CD4-positive, CD25-positive, alpha-beta regulatory T cell (primary cell): Measurements from ENCODE around the gene RABL2B. TPM values are rescaled to one million over a fixed set of nuclear protein-coding genes. Genes with fewer than 3 reads are reported as not detected.
A peak's percentile ranks its signal among the peaks of the same experiment; 100 is the strongest.
"Not testable (repeated sequence)": the region's sequence is repeated elsewhere in the genome, so short reads cannot be mapped to it uniquely, and the experiment has no call there.

Source experiments
- ATAC-seq, 2 donors: fragments of 150-1000 bp; cut with Tn5 transposase; one replicate each; pipeline ENCODE4 v1.10.0; 2021; ENCODE audit warnings: low read depth in 2 of 2, moderate number of reproducible peaks in 2 of 2, moderate library complexity in 1 of 2
- DNase-seq, 3 donors: peaks; one replicate each; pipeline versions ENCODE4 v3.0.0 to v3.0.0-alpha.2; 2012 to 2022; ENCODE audit warnings: mixed read lengths in 1 of 3
- H3K27ac ChIP-seq: one replicate; pipeline ENCODE4 v1.7.0; 2013; ENCODE audit warnings: mild to moderate bottlenecking, low read length; ENCODE audit not compliant: insufficient read depth, poor library complexity, severe bottlenecking
- H3K27me3 ChIP-seq: one replicate; pipeline ENCODE4 v1.7.0; 2013; ENCODE audit warnings: low read length; ENCODE audit not compliant: control insufficient read depth, insufficient read depth
- H3K36me3 ChIP-seq: one replicate; pipeline ENCODE4 v1.7.0; 2013; ENCODE audit warnings: mild to moderate bottlenecking, low read length, moderate library complexity; ENCODE audit not compliant: control insufficient read depth, insufficient read depth
- H3K4me1 ChIP-seq: 2 replicates; pipeline ENCODE4 v1.7.0; 2013; ENCODE audit warnings: mild to moderate bottlenecking, low read length; ENCODE audit not compliant: insufficient read depth, control insufficient read depth, poor library complexity, severe bottlenecking
- H3K4me3 ChIP-seq: one replicate; pipeline ENCODE4 v1.7.0; 2013; ENCODE audit warnings: low read depth, mild to moderate bottlenecking, low read length, moderate library complexity
- H3K9me3 ChIP-seq, 2 experiments: 1 replicate in 1 of 2; 2 replicates in 1 of 2; pipeline ENCODE4 v1.7.0; 2013; ENCODE audit warnings: low read length in 2 of 2, mild to moderate bottlenecking in 1 of 2, moderate library complexity in 1 of 2; ENCODE audit not compliant: control insufficient read depth in 2 of 2
- H3K27ac Mint-ChIP-seq, 3 donors: one replicate each; pipeline ENCODE4 v1.8.0; 2020 to 2022; ENCODE audit warnings: mild to moderate bottlenecking in 3 of 3, mixed read lengths in 3 of 3, moderate library complexity in 2 of 3
- H3K27me3 Mint-ChIP-seq: one replicate; pipeline ENCODE4 v1.8.0; 2022; ENCODE audit warnings: mild to moderate bottlenecking, mixed read lengths
- H3K36me3 Mint-ChIP-seq: one replicate; pipeline ENCODE4 v1.8.0; 2020; ENCODE audit warnings: mixed read lengths
- H3K4me1 Mint-ChIP-seq, 4 donors: one replicate each; pipeline ENCODE4 v1.8.0; 2020 to 2022; ENCODE audit warnings: mixed read lengths in 4 of 4, mild to moderate bottlenecking in 1 of 4
- H3K4me3 Mint-ChIP-seq, 4 donors: one replicate each; pipeline ENCODE4 v1.8.0; 2020 to 2022; ENCODE audit warnings: mild to moderate bottlenecking in 4 of 4, mixed read lengths in 4 of 4, moderate library complexity in 3 of 4
- H3K9me3 Mint-ChIP-seq, 7 donors: one replicate each; pipeline ENCODE4 v1.8.0; 2020 to 2022; ENCODE audit warnings: mixed read lengths in 7 of 7, mild to moderate bottlenecking in 3 of 7, moderate library complexity in 2 of 7
- polyA plus RNA-seq, 4 donors: library from polyadenylated mRNA; unstranded; fragments of 300-500 nt; fragmentation: Illumina TruSeq; gene quantifications; one replicate each; pipeline ENCODE4 v1.2.3, GENCODE V29; 2021
- total RNA-seq: library from RNA; stranded (reverse); gene quantifications from one replicate; pipeline ENCODE4 v1.2.3, GENCODE V29; 2022

The RABL2B gene
- total and polyA plus RNA-seq, 5 donors from 2014 or later = 14.8 to 45.3 (median 22.2) TPM

DNA sequence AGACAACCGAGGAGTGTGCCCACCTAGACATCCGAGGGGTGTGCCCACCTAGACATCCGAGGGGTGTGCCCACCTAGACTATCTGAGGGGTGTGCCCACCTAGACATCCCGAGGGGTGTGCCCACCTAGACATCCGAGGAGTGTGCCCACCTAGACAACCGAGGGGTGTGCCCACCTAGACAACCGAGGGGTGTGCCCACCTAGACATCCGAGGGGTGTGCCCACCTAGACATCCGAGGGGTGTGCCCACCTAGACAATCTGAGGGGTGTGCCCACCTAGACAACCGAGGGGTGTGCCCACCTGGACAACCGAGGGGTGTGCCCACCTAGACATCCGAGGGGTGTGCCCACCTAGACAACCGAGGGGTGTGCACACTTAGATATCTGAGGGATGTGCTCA lies 34.8 kb downstream of the RABL2B start:
- H3K27me3 Mint-ChIP-seq, H3K27me3 ChIP-seq, H3K4me1 ChIP-seq, H3K27ac ChIP-seq, ATAC-seq, H3K9me3 Mint-ChIP-seq, H3K4me3 ChIP-seq, DNase-seq, H3K27ac Mint-ChIP-seq, H3K4me1 Mint-ChIP-seq, H3K36me3 Mint-ChIP-seq, H3K9me3 ChIP-seq, H3K4me3 Mint-ChIP-seq, H3K36me3 ChIP-seq: not testable (repeated sequence)

DNA sequence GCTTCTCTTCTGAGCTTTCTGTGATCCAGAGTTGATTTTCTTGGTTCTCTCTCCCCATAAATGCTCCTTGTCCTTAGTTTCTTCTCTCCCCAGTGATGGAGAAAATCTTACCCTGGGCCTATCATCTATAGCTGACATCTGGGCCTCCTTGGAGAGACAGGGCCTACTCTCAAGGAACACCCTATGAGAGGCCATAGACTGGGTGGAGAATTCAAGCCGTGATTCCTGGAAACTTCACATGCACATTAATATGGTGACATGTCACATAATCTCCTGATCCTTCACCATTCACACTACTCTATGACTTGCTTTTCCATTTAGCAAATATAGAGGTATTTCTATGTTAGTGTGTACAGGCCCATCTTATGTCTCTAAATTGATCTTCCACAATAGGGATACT lies 35.9 kb downstream of the RABL2B start:
- H3K36me3 ChIP-seq, H3K4me1 Mint-ChIP-seq, H3K36me3 Mint-ChIP-seq, H3K9me3 Mint-ChIP-seq, H3K27ac Mint-ChIP-seq, H3K27ac ChIP-seq, H3K4me3 ChIP-seq, H3K4me3 Mint-ChIP-seq, H3K4me1 ChIP-seq, H3K27me3 ChIP-seq, H3K9me3 ChIP-seq, ATAC-seq, H3K27me3 Mint-ChIP-seq, DNase-seq: not testable (repeated sequence)

DNA sequence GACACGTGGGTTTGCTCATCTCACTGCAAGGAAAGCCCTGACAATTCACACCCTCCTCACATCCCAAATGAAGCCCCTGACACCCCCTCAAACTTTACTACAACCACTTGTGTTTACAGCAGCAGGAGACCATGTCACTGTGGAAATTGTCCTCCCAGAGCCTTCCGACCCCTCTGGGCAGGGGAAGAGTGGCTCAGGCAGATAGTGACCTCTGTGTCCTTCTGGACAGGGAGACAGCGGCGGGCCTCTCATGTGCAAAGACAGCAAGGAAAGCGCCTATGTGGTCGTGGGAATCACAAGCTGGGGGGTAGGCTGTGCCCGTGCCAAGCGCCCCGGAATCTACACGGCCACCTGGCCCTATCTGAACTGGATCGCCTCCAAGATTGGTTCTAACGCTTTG lies 39.0 kb downstream of the RABL2B start:
- H3K9me3 Mint-ChIP-seq, H3K4me3 Mint-ChIP-seq, H3K27ac Mint-ChIP-seq, H3K27me3 Mint-ChIP-seq, H3K27me3 ChIP-seq, H3K4me1 ChIP-seq, ATAC-seq, H3K36me3 Mint-ChIP-seq, H3K36me3 ChIP-seq, H3K4me1 Mint-ChIP-seq, H3K27ac ChIP-seq, H3K4me3 ChIP-seq, H3K9me3 ChIP-seq, DNase-seq: not testable (repeated sequence)

DNA sequence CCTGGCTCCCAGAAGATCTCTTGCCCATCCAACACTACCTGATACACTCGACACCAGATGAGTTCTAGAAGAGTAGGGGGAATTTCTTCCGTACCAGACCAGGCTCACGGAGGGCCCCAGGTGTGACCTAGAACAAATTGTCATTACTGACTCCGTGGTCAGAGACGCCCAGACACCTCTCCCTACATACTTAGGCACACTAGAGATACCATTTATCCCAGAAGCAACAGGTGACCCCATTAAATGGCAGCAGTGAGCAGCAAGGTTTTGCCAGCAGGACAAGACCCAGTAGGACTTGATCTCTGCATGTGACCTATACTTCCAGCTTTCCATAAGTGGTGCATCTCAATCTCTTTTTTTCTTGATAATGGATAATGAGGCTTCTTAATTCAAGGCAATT lies 42.7 kb downstream of the RABL2B start:
- not testable (repeated sequence) for H3K4me3 ChIP-seq, H3K9me3 Mint-ChIP-seq, DNase-seq, H3K27ac Mint-ChIP-seq, H3K9me3 ChIP-seq, H3K36me3 ChIP-seq, H3K4me1 Mint-ChIP-seq, H3K4me1 ChIP-seq, H3K27ac ChIP-seq, H3K27me3 ChIP-seq, ATAC-seq, H3K4me3 Mint-ChIP-seq, H3K36me3 Mint-ChIP-seq
- peaks cover 17% of the 10 kb centered on the region for H3K27me3 Mint-ChIP-seq

DNA sequence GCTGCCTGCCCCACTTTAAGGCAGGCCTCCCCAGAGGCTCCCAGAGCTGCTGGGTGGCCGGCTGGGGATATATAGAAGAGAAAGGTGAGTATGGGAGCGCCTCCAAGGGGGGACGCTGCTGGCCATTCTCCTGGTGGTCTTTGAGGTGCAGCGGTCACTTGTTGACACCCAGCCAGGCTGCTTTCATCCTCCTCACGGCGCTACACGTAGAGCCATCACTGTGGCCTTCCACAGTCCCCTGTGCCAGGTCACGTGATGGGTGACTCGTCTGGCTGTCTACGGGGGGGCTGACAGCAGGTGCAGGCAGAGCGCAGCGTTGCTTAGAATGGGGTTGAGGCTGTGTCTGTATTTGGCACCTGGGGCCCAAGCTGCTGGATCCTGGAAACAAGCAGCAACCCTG lies 43.5 kb downstream of the RABL2B start:
- Histone ChIP-seq H3K4me1 (no peaks in the 10 kb centered on the region), H3K36me3 (no peaks in the 10 kb centered on the region), H3K4me3 (no peak overlapping the region), H3K9me3 (no peaks in the 10 kb centered on the region), H3K27me3 (no peaks in the 10 kb centered on the region), H3K27ac (no peak overlapping the region)
- Mint-ChIP-seq H3K27me3 (peaks cover 13% of the 10 kb centered on the region), H3K27ac (no peak overlapping the region), H3K4me3 (no peak overlapping the region), H3K9me3 (no peaks in the 10 kb centered on the region), H3K4me1 (peaks cover 0 to 9% (median 1%) of the 10 kb centered on the region in 4 donors), H3K36me3 (no peaks in the 10 kb centered on the region)
- DNase-seq (no peak), ATAC-seq (no peak)

DNA sequence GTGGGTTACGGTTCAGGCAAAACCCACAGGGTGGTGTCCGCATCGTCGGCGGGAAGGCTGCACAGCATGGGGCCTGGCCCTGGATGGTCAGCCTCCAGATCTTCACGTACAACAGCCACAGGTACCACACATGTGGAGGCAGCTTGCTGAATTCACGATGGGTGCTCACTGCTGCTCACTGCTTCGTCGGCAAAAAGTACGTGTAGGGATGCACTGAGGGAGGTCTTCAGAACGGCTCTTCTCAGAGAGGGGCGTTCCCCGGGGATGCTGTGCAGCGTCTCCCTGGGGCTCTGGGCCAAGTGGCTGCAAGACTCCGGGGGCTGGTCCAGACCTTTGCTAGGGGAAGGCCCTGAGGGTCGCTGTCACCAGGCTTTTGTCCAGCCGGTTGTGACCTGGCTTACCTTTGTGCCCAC lies 44.2 kb downstream of the RABL2B start:
- Mint-ChIP-seq H3K9me3 (no peaks in the 10 kb centered on the region), H3K27me3 (peaks cover 13% of the 10 kb centered on the region), H3K27ac (peak overlapping the region in 1 of 3 donors; percentile 69), H3K4me3 (no peak overlapping the region), H3K36me3 (no peaks in the 10 kb centered on the region), H3K4me1 (peaks cover 0 to 9% (median under 1%) of the 10 kb centered on the region in 4 donors)
- Histone ChIP-seq H3K27ac (no peak overlapping the region), H3K4me3 (no peak overlapping the region), H3K4me1 (no peaks in the 10 kb centered on the region), H3K27me3 (no peaks in the 10 kb centered on the region), H3K36me3 (no peaks in the 10 kb centered on the region), H3K9me3 (no peaks in the 10 kb centered on the region)
- no peak for DNase-seq
- no peak for ATAC-seq

DNA sequence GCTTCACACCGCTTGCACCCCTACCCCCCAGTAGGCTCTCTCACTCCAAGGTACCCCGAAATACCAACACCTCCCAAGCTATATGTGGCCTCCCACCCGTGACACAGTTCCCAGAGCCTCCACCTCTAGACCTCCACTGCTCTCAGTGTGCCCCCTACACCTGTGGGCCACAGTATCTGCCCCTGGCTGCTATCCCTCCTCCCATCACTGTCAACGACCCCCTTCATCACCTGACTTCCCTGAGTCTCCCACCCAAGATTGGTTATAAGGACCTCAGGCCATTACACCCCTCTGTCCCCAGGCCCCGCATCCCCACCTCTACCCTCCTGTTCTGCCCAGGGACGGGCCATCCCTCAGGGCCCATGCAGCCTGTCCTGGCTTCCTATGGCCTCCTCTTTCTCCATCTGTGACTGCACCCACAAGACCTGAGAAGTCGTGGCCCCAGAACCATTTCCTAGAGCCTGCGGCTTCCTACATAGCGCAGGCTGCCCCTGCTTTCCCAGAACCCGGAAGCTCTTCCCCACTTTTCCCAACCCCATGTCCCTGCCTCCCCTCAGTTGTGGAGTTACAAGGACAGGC lies 44.7 kb downstream of the RABL2B start:
- H3K4me3 Mint-ChIP-seq = no peak overlapping the region
- H3K9me3 Mint-ChIP-seq = no peaks in the 10 kb centered on the region
- Histone ChIP-seq H3K4me1 (no peaks in the 10 kb centered on the region), H3K27ac (no peak overlapping the region), H3K27me3 (no peaks in the 10 kb centered on the region), H3K9me3 (no peaks in the 10 kb centered on the region), H3K4me3 (no peak overlapping the region), H3K36me3 (no peaks in the 10 kb centered on the region)
- H3K27ac Mint-ChIP-seq = peak overlapping the region in 1 of 3 donors; percentile 69
- H3K36me3 Mint-ChIP-seq = no peaks in the 10 kb centered on the region
- ATAC-seq (no peak), DNase-seq (no peak)
- peaks cover 0 to 9% (median 0%) of the 10 kb centered on the region in 4 donors for H3K4me1 Mint-ChIP-seq
- peaks cover 13% of the 10 kb centered on the region for H3K27me3 Mint-ChIP-seq

DNA sequence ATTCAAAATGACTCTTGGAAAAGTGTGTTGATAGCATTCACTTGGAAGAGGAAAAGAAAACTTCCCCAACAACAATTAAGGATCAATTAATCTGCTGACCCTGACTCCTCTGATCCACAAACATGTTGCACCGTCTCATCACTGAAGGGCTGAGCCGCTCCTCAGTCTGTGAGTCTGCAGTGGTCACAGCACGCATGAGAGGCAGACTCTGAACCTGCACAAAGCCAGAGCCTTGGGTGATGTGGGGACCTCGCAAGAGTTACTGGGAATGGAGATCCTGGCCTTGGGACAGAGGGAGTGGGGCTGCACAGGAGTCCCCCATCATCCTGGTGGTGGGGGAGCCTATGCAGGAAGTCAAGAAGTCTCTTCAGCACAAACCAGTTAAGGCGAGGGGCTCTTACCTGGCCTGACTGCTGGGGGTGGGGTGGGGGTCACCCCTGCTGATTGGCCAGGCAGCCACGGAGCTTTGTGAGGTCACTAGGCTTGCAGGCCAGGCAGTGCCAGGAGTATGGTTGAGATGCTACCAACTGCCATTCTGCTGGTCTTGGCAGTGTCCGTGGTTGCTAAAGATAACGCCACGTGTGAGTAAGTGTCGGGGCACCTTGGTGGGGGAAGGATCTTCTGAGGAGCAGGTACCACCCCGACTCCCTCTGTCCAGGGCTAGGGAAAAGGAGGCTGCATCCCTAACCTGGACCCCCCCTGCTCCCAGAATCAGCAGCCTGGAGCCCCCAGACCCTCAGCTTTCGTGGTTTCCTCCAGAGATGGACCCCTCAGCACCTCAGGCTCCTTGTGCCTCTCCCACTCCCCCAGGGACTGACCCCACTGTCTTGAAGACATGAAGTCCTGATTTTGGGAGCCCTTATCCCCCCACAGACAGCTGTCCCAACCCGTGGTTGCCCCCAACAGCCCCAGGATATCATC lies 45.4 kb downstream of the RABL2B start, which contains the start of gene ACR:
ACR (plus strand) TSS at position 477 of the 921 bp plus-strand sequence; CDS start at position 509, 32 bp downstream.
- Histone ChIP-seq H3K27me3 (no peaks in the 10 kb centered on the region), H3K27ac (no peak within 1 kb of the TSS), H3K4me1 (no peaks in the 10 kb centered on the region), H3K36me3 (no peaks in the 10 kb centered on the region), H3K9me3 (no peaks in the 10 kb centered on the region), H3K4me3 (no peak within 1 kb of the TSS)
- peaks cover 0 to 9% (median 0%) of the 10 kb centered on the region in 4 donors for H3K4me1 Mint-ChIP-seq
- peaks cover 13% of the 10 kb centered on the region for H3K27me3 Mint-ChIP-seq
- ATAC-seq (no peak), DNase-seq (no peak)
- no peaks in the 10 kb centered on the region for H3K9me3 Mint-ChIP-seq
- H3K27ac Mint-ChIP-seq = peak within 1 kb of the TSS in 1 of 3 donors; percentile 69
- H3K4me3 Mint-ChIP-seq = no peak within 1 kb of the TSS
- no peaks in the 10 kb centered on the region for H3K36me3 Mint-ChIP-seq
